ACC112 (cell line): Measurements from ENCODE around the gene OR8J3.
"Not testable (repeated sequence)": the region's sequence is repeated elsewhere in the genome, so short reads cannot be mapped to it uniquely, and the experiment has no call there.

Experiments used
- H2AFZ ChIP-seq: fragments of 200-600 bp; sonication (generic); one replicate; pipeline ENCODE4 v1.6.0; 2017; ENCODE audit warnings: antibody characterized with exemption, low read length; ENCODE audit not compliant: unreplicated experiment
- H3K27ac ChIP-seq: fragments of 200-600 bp; sonication (generic); 2 replicates; pipeline ENCODE4 v1.5.1; 2014; ENCODE audit warnings: low read depth, mild to moderate bottlenecking, antibody characterized with exemption, low read length, moderate library complexity
- H3K27me3 ChIP-seq: fragments of 200-600 bp; sonication (generic); 2 replicates; pipeline ENCODE4 v1.6.1; 2014; ENCODE audit warnings: mild to moderate bottlenecking, antibody characterized with exemption, low read length, moderate library complexity, mixed read lengths; ENCODE audit not compliant: insufficient read depth
- H3K36me3 ChIP-seq: fragments of 200-600 bp; sonication (generic); 2 replicates; pipeline ENCODE4 v1.6.1; 2016; ENCODE audit warnings: mild to moderate bottlenecking, antibody characterized with exemption, low read length, moderate library complexity, mixed read lengths; ENCODE audit not compliant: insufficient read depth
- H3K4me1 ChIP-seq: fragments of 200-600 bp; sonication (generic); one replicate; pipeline ENCODE4 v1.6.1; 2016; ENCODE audit warnings: low read length, mixed read lengths; ENCODE audit not compliant: insufficient read depth, unreplicated experiment, control insufficient read depth
- H3K4me3 ChIP-seq: fragments of 200-600 bp; sonication (generic); 2 replicates; pipeline ENCODE4 v1.5.1; 2014; ENCODE audit warnings: mild to moderate bottlenecking, low read depth, low read length
- H3K79me2 ChIP-seq: fragments of 200-600 bp; sonication (generic); one replicate; pipeline ENCODE4 v1.6.0; 2016; ENCODE audit warnings: low read length; ENCODE audit not compliant: control insufficient read depth, unreplicated experiment, insufficient read depth

The OR8J3 gene

DNA sequence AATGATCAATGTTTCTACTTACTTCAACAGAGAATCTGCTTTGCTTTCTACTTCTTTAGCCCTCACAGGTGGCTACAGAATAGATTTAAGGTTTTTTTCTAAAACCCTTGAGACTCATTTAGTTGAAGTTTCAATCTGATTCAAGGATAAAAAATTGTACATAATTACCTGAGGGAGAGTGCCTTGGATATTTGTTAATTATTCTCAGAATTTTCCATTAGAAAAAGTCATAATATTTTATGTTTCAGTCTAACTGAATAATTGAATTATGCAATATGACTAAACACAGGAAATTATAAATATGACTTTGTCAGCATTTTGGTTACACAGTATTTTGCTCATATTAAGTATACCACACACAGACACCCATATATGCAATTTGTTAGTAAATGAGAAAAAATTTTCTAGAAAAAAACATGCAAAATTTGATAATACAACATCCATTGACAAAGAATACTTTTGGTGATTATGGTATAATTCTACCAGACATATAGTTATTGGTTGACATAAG is at the start of gene OR8J3:
Gene OR8J3 (minus strand): TSS at position 51 of the 511 bp plus-strand sequence. CDS start 2,483 bp downstream, outside the sequence.
- no peak within 1 kb of the TSS for H3K4me3 ChIP-seq
- H3K27ac ChIP-seq: no peak within 1 kb of the TSS
- H3K4me1 ChIP-seq: no peaks in the 10 kb centered on the region
- H3K27me3 ChIP-seq: no peaks in the 10 kb centered on the region
- H2AFZ ChIP-seq: no peak within 1 kb of the TSS
- no peaks in the 10 kb centered on the region for H3K36me3 ChIP-seq
- no peaks in the 10 kb centered on the region for H3K79me2 ChIP-seq

- Histone ChIP-seq H3K4me3 (no peak overlapping the region), H3K27me3 (no peaks in the 10 kb centered on the region), H2AFZ (no peak overlapping the region), H3K27ac (no peak overlapping the region), H3K4me1 (no peaks in the 10 kb centered on the region), H3K79me2 (no peaks in the 10 kb centered on the region), H3K36me3 (no peaks in the 10 kb centered on the region)
Observed at GRCh38 chr11:56188602-56189001, 48.6 kb upstream of the OR8J3 start.

DNA sequence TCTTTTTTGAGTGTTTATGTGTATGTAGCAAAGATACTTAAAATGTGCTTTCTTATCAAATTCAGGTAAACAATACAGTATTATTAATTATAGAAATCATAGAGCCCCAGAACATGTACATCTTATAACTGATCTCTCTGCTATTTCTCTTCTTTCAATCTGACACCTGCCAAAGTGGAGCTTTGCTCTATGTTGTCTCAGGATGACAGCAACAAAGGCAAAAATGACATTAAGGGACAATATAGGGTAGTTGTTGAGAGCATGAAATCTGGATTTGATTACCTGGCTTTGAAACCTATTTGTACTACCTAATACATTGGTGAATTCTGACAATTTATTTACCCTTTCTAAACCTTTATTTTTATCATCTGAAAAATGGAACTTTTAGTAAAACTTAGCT is 43.5 kb upstream of the OR8J3 start:
- H3K4me1 ChIP-seq: no peaks in the 10 kb centered on the region
- H3K4me3 ChIP-seq: no peak overlapping the region
- no peaks in the 10 kb centered on the region for H3K79me2 ChIP-seq
- no peak overlapping the region for H2AFZ ChIP-seq
- no peaks in the 10 kb centered on the region for H3K36me3 ChIP-seq
- no peaks in the 10 kb centered on the region for H3K27me3 ChIP-seq
- no peak overlapping the region for H3K27ac ChIP-seq

GRCh38 chr11:56176318-56176717 is 36.3 kb upstream of the OR8J3 start, which contains the start of gene OR5J2:
Gene OR5J2, plus strand, starts transcription at chr11:56176618. Its CDS starts 0 bp downstream, at chr11:56176618.
- no peak within 1 kb of the TSS for H3K4me3 ChIP-seq
- H3K79me2 ChIP-seq: no peaks in the 10 kb centered on the region
- H3K27ac ChIP-seq: no peak within 1 kb of the TSS
- H3K27me3 ChIP-seq: no peaks in the 10 kb centered on the region
- H3K4me1 ChIP-seq: no peaks in the 10 kb centered on the region
- no peaks in the 10 kb centered on the region for H3K36me3 ChIP-seq
- H2AFZ ChIP-seq: no peak within 1 kb of the TSS

- no peaks in the 10 kb centered on the region for H3K36me3 ChIP-seq
- H2AFZ ChIP-seq: no peak overlapping the region
- no peaks in the 10 kb centered on the region for H3K79me2 ChIP-seq
- no peak overlapping the region for H3K27ac ChIP-seq
- H3K4me3 ChIP-seq: no peak overlapping the region
- H3K4me1 ChIP-seq: no peaks in the 10 kb centered on the region
- no peaks in the 10 kb centered on the region for H3K27me3 ChIP-seq
Observed at GRCh38 chr11:56172256-56172830, 32.3 kb upstream of the OR8J3 start.

DNA sequence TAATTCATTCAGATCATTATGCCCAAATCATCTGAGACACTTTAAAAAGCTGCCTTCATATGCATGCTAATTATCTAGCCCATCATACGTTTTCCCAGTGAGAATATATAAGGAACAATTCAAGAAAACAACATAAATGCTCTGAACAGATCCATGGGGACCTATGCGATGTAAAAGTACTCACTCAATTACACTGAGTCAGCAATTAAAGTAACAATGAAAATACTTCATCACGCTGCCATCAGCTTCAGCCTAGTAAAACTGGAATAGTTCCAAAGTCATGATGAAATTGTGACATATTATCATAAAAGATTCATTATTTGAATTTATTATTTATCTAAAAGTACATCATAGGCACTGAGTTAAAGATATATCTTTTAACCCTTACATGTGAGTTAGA is 23.8 kb upstream of the OR8J3 start:
- Histone ChIP-seq H3K27ac (no peak overlapping the region), H3K36me3 (no peaks in the 10 kb centered on the region), H3K4me3 (no peak overlapping the region), H2AFZ (no peak overlapping the region), H3K79me2 (no peaks in the 10 kb centered on the region), H3K27me3 (no peaks in the 10 kb centered on the region), H3K4me1 (no peaks in the 10 kb centered on the region)

- H2AFZ ChIP-seq: no peak within 1 kb of the TSS
- no peaks in the 10 kb centered on the region for H3K79me2 ChIP-seq
- no peak within 1 kb of the TSS for H3K27ac ChIP-seq
- H3K27me3 ChIP-seq: no peaks in the 10 kb centered on the region
- no peaks in the 10 kb centered on the region for H3K36me3 ChIP-seq
- no peak within 1 kb of the TSS for H3K4me3 ChIP-seq
- H3K4me1 ChIP-seq: no peaks in the 10 kb centered on the region
Observed at GRCh38 chr11:56160217-56160616, 20.2 kb upstream of the OR8J3 start, which contains the start of gene OR8K5. Gene OR8K5, minus strand, starts transcription at chr11:56160317. Its CDS starts 0 bp downstream, at chr11:56160317.

GRCh38 chr11:56152333-56152732 is 12.3 kb upstream of the OR8J3 start:
- Histone ChIP-seq H3K27me3 (no peaks in the 10 kb centered on the region), H3K27ac (no peak overlapping the region), H3K36me3 (no peaks in the 10 kb centered on the region), H2AFZ (no peak overlapping the region), H3K4me3 (no peak overlapping the region), H3K4me1 (no peaks in the 10 kb centered on the region), H3K79me2 (no peaks in the 10 kb centered on the region)

GRCh38 chr11:56151376-56151775 is 11.4 kb upstream of the OR8J3 start:
- Histone ChIP-seq H3K4me1 (no peaks in the 10 kb centered on the region), H3K27me3 (no peaks in the 10 kb centered on the region), H3K36me3 (no peaks in the 10 kb centered on the region), H3K4me3 (no peak overlapping the region), H3K27ac (no peak overlapping the region), H3K79me2 (no peaks in the 10 kb centered on the region), H2AFZ (no peak overlapping the region)

DNA sequence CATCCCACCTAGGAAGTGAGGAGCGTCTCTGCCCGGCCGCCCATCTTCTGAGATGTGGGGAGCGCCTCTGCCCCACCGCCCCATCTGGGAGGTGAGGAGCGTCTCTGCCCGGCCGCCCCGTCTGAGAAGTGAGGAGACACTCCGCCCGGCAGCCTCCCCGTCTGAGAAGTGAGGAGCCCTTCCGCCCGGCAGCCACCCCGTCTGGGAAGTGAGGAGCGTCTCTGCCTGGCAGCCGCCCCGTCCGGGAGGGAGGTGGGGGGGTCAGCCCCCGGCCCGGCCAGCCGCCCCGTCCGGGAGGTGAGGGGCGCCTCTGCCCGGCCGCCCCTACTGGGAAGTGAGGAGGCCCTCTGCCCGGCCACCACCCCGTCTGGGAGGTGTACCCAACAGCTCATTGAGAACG is 3.7 kb upstream of the OR8J3 start:
- not testable (repeated sequence) for H3K36me3 ChIP-seq, H3K27ac ChIP-seq, H2AFZ ChIP-seq, H3K4me1 ChIP-seq, H3K27me3 ChIP-seq, H3K79me2 ChIP-seq, H3K4me3 ChIP-seq

DNA sequence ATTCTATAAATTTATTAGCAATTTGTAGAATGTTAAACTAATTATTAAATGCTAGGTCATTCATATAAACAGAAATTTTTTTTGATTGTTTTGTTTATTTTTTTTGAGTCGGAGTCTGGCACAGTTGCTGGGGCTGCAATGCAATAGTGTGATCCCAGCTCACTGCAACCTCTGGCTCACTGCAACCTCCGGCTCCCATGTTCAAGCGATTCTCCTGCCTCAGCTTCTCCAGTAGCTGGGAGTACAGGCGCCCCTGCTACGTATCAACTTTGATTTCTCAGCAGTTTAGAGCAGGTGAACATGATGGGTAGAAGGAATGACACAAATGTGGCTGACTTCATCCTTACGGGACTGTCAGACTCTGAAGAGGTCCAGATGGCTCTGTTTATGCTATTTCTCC is 17.9 kb downstream of the OR8J3 start, which contains the start of gene OR8H3:
Gene OR8H3 (plus strand): TSS at position 301 of the 400 bp plus-strand sequence. CDS start 0 bp downstream, at position 301.
- Histone ChIP-seq H3K4me1 (no peaks in the 10 kb centered on the region), H2AFZ (no peak within 1 kb of the TSS), H3K36me3 (no peaks in the 10 kb centered on the region), H3K79me2 (no peaks in the 10 kb centered on the region), H3K27ac (no peak within 1 kb of the TSS), H3K27me3 (no peaks in the 10 kb centered on the region), H3K4me3 (no peak within 1 kb of the TSS)
